HG02973 (cell line): ENCODE data around the gene CKLF.

Experiments used
- ATAC-seq: cut with Tn5 transposase; IDR thresholded peaks from one replicate; pipeline ENCODE4 v1.9.1; 2021; ENCODE audit warnings: moderate library complexity; ENCODE audit not compliant: unreplicated experiment

CKLF gene

DNA sequence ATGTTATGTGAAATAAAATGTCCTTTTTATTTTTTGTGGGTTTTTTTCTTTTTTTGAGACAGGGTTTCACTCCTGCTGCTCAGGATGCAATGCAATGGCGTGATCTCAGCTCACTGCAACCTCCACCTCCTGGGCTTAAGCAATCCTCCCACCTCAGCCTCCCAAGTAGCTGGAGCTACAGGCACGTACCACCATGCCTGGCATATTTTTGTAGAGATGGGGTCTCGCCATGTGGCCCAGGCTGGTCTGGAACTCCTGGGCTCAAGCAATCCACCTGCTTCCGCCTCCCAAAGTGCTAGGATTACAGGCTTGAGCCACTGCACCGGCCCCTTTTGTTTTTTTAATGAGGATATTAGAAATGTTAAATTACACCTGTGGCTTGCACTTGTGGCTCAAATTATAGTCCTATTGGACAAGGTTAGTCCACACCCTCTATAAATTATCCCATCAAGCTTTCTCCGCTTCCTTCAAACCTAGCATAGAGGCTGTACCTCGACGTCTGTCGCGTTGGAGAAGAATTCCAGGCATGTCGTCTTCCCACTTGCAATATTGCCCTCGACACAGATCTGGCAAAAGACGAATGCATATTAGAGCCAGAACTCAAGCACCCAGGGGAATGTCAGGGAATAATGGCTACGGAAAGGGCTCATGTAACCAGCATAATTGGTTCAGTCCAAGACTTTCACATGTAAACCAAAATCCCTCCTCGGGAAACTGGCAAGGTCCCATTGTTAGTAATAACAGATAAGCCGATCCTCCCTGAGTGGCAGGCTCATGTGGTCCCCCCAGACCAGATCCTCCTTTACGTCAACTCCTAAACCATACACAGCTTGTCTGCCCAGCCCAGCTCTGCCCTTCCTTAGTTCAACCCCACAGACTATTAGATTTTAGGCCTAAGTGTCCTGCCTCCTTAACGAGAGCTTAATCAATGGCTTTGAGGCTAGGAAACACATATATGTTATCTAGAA is 10.7 kb upstream of the CKLF start:
- no peak for ATAC-seq

DNA sequence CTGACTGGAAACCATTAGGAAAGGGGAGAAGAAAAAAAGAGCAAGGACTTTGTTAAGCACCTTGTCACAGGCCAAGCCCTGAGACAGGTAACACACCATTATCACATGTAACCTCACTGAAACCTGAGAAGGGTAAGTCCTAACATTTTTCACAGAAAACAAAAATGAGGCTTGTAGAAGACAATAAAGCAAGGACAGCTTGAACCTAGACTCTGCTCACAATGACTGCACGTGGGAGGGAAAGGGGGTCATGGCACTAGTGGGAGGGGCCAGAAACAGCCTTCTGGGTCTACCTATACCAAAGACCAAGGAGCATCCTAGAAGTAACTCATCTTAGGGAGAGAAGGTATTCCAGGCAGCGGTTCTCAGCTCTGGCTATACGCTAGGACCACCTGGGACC is 10.0 kb upstream of the CKLF start:
- ATAC-seq: no peak

DNA sequence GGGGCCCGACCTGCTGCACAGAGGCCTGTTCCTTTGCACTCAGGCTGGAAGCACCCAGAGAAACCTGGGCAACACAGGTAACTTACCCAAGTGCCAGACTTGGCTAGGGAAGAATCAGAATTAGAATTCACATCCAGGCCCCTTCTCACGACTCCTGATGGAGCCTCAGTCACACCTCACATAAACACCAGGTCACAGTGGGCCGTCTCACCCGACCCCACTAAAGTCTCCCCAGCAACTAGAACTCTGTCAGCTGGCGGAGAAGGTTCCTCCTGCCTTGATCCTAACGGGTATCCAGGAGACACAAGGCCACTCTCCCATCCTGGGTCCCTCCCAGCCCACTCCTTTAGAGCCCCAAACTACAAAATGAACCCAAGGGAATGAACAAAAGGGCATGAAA is 8.8 kb upstream of the CKLF start:
- ATAC-seq: no peak

DNA sequence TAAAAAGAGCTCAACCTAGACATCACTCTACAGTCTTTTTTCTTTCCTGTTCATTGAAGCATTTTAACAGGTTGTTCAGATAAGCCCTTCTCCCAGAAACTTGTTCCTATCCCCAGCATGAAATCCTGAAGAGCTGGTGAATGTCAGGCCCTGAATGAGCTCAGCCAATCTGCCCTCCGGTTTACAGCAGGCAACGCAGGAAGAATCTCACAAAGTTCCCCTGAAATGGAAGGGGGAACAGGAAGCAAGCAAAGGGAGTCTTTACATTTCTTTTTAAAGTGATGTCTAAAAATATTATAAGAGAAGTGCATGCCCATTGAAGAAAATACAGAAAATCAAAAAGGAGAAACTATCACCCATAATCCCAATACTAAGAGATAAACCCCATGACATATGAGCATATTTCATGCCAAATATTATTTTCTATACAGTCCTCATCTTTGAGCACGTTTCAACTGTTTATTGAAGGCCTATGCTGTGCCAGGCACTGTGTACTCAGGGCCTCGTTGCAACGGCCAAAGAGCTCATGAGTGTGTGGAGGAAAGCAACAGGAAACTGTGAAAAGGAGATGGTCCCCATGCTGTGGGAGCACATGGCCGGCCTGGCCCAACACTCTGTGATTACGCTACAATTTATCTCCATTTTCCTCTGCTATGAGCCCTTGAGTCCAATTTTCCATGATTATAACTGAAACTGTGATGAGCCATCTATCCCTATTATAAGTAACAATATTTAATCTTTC is 8.2 kb upstream of the CKLF start:
- no peak for ATAC-seq

DNA sequence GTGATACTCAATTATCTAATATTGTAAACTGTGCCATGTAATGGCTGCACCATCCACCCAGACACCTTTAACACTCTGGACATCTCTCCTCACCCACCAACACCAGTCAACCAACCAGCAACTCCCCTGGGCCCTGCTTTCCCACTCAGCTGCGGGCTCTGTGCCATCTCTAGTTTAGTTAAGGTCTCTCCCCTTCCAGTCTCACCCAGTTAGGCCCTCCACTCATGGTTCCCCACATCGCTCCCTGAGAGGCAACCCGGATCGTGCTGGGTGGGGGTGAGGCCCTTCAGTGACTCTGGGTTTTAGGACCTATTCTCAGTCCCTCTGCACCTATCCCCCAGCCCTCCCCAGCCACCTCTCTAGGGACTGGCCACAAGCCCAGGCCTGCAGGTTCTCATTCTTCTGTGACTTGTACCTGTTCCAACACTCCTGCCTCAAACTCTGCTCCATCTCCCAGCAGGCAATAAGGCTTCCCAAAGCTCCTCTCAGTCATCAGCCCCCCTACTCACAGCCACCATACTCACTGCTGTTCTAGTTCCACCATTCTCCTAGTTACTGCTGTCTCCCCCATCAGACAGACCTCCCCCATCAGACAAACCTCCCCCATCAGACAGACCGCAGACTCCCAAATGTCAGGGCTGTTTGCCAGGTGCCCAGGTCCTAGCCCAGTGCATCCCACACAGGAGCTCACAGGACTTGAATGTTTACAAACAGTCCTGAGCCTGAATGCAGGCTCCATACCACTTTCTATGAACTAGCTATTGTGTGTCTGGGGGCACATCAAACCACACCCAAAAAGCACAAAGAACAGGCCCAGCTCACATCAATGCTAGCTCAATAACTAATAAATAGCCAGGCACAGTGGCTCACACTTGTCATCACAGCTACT is 5.0 kb upstream of the CKLF start:
- no peak for ATAC-seq

DNA sequence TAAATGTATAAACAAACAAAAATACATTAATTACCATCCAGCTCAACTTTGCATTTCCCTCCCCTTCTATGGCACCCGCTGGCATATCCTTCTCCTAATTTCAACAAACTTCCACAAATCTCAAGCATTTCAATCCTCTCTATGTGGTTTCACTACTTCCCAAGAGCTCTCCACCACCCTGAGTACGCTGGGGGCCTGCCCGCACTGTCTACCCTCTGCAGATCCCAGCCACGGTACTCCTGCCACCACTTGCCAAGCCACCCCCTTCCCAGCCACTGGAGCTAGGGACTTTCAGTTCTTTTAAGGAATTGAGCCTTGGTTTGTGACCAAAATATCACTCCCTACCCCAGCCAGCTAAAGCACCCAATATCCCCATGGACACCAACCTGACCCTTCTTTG is 4.3 kb upstream of the CKLF start:
- ATAC-seq: no peak

DNA sequence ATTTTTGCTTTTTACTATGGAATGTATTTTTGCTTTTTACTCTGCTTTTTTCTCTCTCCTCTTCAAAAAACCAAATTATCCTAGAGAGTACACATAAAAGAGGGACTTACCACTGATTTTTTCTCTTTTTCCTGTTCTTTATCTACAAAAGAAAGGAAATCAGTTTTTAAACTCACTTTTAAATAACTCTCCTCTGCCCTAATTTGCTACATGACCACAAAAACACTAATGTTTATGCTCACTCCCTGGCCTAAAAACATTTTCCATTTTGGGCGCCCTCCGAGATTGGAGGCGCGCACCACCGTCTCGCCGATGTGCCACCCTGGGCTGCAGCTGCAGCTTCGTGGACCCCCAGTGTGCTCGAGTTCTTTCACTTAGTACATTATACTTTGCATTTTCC is 3.5 kb upstream of the CKLF start:
- no peak for ATAC-seq

DNA sequence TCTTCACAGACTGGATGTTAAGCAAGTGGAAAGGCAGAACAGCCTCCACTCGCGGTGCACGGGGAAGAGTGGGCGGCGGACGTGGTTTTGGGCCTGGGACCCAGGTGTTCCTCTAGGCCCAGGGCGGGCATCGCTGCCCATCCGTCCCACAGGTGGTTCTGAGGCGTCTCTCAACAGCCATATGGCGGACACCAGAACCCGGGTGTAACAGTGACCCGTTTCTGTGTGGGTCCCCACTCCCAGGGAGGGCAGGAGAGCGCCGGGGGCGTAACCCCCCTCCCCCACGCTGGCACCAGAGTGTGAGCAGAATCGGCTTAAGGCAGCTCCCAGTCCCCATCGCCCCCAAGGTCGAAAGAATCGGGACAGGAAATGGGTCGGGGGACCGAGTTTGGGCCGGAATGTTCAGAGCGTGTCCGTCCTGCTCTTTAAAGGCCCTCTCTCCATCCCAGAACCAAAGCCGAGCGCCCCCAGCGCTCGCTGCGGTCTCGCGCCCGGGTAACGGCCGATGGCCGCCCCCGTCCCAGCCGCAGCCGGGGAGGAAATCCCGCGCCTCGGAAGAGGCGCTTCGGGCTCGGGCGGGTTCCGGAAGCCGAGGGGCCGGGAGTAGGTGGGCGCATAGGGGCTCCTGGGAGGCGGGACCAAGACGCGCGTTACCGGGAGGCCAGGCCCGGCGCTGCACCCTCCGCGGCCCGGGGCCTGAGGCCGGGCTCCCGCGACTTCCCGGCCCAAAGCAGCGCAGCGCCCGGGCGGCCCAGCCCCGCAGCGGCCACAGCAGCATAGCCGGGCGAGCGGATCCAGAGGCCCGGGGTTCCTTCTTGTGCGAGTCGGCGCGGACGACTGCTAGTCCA is 2.9 kb upstream of the CKLF start, which contains the start of gene TK2:
TSS of gene TK2 (minus strand) at position 839 of the 848 bp plus-strand sequence. CDS start at position 778, 61 bp downstream.
- ATAC-seq: no peak

DNA sequence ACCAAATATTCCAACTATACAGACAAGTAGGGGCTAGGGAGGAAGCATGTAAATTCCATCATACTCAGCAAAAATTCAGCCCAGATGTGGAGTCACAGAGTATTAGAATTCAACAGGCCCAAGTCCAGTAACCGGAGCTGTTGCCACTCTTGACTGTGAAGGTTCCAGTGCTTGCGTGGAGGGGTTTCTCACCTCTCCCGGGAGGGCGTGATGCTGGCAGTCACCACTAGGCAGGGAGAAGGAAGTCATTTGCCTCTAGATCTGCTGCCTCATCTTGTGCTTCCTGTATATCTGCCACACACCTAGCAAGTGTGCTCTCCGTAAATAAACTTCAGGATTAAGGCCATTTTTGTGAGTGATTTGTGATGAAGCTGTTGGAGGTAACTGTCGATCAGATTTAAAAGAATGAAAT is 1.0 kb upstream of the CKLF start:
- ATAC-seq: no peak

DNA sequence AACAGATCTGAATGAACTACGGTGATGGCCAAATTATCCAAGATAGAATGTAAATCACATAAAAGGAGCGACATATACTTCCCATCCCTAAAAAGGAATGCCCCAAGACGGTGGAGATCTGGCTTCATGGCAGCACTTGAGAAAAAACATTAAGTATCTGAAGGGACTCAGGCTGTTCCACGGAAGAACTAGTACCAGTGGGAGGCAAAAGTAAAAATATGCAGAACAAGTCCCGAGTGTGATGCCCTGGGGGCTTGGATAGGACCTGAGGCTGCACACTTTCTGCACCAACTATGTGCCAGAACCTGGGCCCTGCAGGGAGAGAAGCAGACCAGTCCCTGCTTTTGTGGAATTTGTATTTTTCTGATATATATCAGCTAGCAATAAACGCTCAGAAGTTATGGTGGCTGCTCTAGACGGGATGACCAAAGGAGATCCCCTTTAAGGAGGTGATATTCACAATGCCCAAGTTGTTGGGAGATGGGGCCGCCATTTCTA is 539 bp upstream of the CKLF start:
- ATAC-seq: no peak

DNA sequence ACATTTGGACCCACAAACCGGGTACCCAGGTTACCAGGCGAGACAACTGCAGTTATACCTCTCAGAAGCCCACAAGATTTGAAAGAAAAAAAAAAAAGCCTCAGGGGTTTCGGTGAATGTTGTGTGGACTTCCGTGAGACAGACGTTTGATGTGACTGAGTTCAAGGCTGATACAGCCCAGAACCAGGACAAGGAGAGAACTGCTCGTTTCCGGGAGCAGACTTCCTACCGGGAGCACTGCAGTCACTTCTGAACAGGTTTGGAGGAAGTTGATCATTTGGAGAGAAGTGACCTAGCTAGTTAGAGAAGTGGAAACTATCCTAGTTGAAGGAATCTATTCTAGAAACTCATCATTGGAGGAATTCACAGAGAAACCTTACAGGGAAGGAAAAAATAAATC is 847 bp downstream of the CKLF start:
- ATAC-seq: no peak

DNA sequence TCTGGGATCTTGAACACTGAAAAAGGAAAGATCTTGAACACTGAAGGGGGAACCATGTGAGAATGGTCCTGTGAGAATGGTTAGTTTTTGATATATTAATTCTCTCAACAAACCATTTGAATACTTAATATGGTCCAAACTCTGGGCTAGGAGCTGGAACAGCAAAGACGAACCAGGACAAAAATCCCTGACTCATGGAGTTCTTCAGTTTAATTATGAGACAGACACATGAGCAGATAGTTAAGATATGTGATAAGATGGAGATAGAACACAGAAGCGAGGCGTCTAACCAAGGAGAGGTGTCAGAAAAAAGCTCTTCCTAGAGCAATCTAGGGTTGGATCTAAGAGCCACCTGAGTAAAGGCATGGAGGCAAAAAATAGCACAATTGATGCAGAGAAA is 1.6 kb downstream of the CKLF start:
- no peak for ATAC-seq

DNA sequence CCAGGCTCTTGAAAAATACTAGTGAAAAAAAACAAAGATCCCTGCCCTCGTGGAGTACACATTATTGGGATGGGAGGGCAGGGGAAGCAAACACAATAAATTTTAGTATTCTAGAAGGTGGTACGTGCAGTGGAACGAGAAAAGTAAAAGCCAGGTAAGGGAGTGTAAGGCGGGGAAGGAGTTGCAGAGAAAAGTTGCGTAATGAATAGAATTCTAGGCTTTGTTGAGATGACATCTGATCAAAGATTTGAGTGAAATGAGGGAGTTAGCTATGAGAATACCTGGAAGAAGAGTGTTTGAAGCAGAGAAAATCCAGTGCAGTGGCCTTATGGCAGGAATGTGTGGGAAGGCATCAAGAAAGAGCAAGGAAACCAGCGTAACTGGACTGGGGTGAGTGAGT is 2.1 kb downstream of the CKLF start:
- ATAC-seq: no peak

DNA sequence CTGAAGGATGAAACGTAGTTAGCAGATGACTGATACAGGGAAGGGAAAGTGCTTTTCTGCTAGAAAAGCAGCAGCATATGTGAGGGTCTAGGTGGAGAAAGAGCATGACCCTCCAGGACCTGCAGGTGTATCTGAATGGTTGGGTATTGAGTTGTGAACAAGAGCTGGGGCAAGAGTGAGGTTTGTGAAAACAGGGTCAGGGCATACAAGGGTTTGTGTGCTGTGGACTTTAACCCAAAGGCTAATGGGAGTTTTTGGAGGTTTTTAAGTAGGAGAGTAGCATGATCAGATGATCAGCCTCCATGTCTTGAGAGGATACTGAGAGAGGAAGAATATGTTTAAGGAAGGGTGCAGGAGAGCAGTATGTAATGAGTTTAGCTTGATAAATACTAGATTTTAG is 7.7 kb downstream of the CKLF start:
- ATAC-seq: no peak

DNA sequence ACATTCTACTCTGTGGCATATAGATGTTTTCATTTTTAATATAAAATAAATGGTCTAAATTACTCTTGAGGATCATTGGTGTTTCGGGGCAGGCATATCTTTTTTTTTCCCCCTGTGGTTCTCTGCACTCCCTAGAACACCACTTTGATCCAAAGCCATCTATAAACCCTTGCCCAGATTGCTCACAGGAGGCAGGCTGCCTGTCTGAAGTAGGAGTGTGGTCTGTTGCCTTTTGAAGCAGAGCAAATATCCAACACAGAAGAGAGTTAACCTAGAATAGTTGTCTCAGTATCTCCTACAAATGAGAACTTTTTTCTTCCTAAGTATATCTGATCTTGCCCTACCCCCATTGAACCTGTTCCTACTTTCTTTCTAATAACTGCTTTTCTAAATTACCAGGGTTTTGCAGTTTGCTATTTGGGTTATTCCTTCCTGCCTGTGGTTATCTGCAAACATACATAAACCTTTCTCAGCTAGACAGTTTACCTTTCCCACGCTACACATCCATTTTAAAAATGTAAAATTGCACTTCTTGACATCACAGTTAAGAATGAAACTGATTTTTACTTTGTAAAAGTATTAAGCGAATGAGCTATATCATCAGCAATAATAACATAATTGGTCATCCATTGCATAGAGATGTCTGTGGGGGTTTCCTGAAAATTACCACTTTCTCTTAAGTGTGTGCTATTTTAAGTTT is 9.2 kb downstream of the CKLF start:
- no peak for ATAC-seq

DNA sequence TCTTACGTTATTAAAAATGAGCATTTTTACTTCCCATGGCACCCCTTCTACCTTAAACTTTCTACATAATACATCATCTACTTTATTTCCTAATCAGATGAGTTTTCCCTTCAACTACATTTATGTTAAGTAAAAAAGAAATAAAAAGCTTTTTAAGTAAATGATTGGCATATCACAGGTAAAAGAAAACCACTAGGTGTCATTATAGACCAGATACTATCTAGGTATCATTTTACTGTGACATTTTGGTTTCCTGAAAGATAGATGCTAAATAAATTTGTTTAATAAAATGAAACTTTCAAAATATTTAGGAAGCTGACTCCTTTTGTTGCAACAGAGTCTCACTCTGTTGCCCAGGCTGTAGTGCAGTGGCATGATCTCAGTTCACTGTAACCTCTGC is 10.0 kb downstream of the CKLF start:
- ATAC-seq: no peak

DNA sequence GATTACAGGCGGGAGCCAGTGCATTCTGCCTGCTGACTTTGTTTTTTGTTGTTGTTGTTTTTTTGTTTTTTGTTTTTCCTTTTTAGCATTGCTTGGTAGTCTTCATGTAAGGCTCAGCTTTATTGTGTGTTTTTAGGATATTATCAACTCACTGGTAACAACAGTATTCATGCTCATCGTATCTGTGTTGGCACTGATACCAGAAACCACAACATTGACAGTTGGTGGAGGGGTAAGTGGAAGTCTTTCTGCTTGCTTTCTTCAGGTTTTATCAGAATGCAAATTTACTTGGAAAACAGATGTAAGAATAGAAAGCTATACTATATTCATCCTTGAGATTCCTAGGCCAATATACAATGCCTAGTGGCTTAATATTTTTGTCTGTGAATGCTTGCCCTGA is 10.6 kb downstream of the CKLF start:
- ATAC-seq: no peak

DNA sequence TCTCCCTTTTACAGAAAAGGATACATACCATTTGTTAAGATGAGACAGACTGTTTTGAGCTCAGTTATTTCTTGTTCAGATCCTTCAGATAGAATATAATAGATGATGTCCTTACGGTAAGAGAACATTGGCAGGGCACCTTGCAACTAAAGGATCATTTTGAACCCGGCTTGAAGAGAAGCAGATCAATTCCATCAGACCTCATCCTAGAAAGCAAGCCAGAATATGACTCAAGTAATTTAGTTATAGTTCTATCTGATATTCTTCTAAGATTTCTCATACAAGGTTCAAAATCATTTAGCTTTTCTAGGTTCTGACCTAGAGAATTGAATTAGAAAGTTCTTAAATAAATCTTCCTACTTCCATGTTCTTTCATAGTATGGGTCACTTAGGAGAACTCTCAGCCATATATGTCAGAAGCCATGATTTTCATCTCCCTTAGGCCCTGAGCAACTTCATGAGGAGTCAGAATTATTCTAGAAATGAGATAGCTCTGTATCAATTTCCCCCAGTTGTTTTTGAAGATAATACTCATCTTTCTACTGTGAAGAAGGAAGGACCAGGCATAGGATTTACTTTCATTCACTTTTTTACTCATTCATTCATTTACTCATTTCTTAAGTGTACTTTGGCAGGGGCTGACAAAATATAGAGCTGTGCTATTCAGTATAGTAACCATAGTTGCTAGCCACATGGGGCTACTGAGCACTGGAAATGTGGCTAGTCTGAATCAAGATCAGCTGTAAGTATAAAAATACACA is 11.4 kb downstream of the CKLF start:
- no peak for ATAC-seq
